ENCODE data around the gene CHPF. TPM values are rescaled to one million over a fixed set of nuclear protein-coding genes. Genes with fewer than 3 reads are reported as not detected.

CHPF gene
- 145 and 201 TPM in 2 replicates for total RNA-seq

GRCh38 chr2:219543596-219544358 is at the start of gene CHPF, which contains the start of gene TMEM198:
Gene CHPF, minus strand, starts transcription at chr2:219543809. Its CDS starts 271 bp downstream, at chr2:219543538.
Gene TMEM198, plus strand, starts transcription at chr2:219544028. Its CDS starts 700 bp downstream, at chr2:219544728.

GRCh38 chr2:219572237-219573001 is 28.8 kb upstream of the CHPF start, which contains the start of gene INHA:
Gene INHA, plus strand, starts transcription at chr2:219572310. Its CDS starts 65 bp downstream, at chr2:219572375.

GRCh38 chr2:219571311-219572236 is 28.0 kb upstream of the CHPF start, which contains the start of gene OBSL1:
Gene OBSL1, minus strand, starts transcription at chr2:219571539. Its CDS starts 307 bp downstream, at chr2:219571232.

GRCh38 chr2:219514196-219514761 is 29.3 kb downstream of the CHPF start, which contains the start of gene ASIC4:
Gene ASIC4, plus strand, starts transcription at chr2:219514482. Its CDS starts 243 bp downstream, at chr2:219514725.

GRCh38 chr2:219498280-219499057 is 45.1 kb downstream of the CHPF start, which contains the start of gene GMPPA:
Gene GMPPA, plus strand, starts transcription at chr2:219498891. Its CDS starts 1,085 bp downstream, at chr2:219499976.

Other genes starting within 250 kb of the CHPF start
- not detected in 2 replicates for gene PTPRN, start 234.4 kb downstream of the CHPF start, total RNA-seq
- not detected in 2 replicates for gene RESP18, start 211.1 kb downstream of the CHPF start, total RNA-seq
- 50.6 and 59.5 TPM in 2 replicates for gene DNPEP, start 155.9 kb downstream of the CHPF start, total RNA-seq
- gene DES, start 125.4 kb downstream of the CHPF start, total RNA-seq: not detected in 2 replicates
- gene SPEG, start 109.0 kb downstream of the CHPF start, total RNA-seq: 4.1 and 9.6 TPM in 2 replicates
- 26.6 and 49.6 TPM in 2 replicates for gene GMPPA, start 44.9 kb downstream of the CHPF start, total RNA-seq
- 0.34 TPM in 1 of 2 replicates, not detected in the other for gene ASIC4, start 29.3 kb downstream of the CHPF start, total RNA-seq
- 0.34 and 0.36 TPM in 2 replicates for gene TMEM198, start 219 bp upstream of the CHPF start, total RNA-seq
- 8.9 and 27.7 TPM in 2 replicates for gene OBSL1, start 27.7 kb upstream of the CHPF start, total RNA-seq
- gene INHA, start 28.5 kb upstream of the CHPF start, total RNA-seq: under 0.01 and 0.36 TPM in 2 replicates
- 14.2 and 15.4 TPM in 2 replicates for gene STK11IP, start 54.0 kb upstream of the CHPF start, total RNA-seq
- 1.7 and 6.9 TPM in 2 replicates for gene SLC4A3, start 83.8 kb upstream of the CHPF start, total RNA-seq

All from nasal cavity respiratory epithelium epithelial cell of viscerocranial mucosa (primary cell).